Gastrocnemius medialis (tissue), 4 donors: ENCODE results near the gene ARHGAP6. TPM values are rescaled to one million over a fixed set of nuclear protein-coding genes. Genes with fewer than 3 reads are reported as not detected.
"Not testable (repeated sequence)": the region's sequence is repeated elsewhere in the genome, so short reads cannot be mapped to it uniquely, and the experiment has no call there.

Experiments used
- ATAC-seq, 2 donors: fragments of 150-250 bp; one replicate each; pipeline ENCODE4 v1.9.1; 2016
- DNase-seq, 2 donors: peaks; one replicate each; pipeline ENCODE4 v3.0.0-alpha.2; 2019
- H3K27ac ChIP-seq, 4 donors: fragments of 200-600 bp; sonication (generic); 1 replicate in 1 of 4; 2 replicates in 3 of 4; pipeline ENCODE4 v1.5.1; 2016 to 2018; ENCODE audit warnings: mild to moderate bottlenecking in 2 of 4, moderate library complexity in 1 of 4
- H3K27me3 ChIP-seq, 3 donors: fragments of 200-600 bp; sonication (generic) in 2 of 3; 1 replicate in 1 of 3; 2 replicates in 2 of 3; pipeline versions ENCODE4 v1.5.1 to v1.6.0; 2016 to 2019; ENCODE audit warnings: mild to moderate bottlenecking in 1 of 3, moderate library complexity in 1 of 3
- H3K36me3 ChIP-seq, 2 donors: fragments of 200-600 bp; sonication (generic) in 1 of 2; one replicate each; pipeline ENCODE4 v1.5.1; 2017 to 2018
- H3K4me1 ChIP-seq, 2 donors: fragments of 200-600 bp; sonication (generic) in 1 of 2; one replicate each; pipeline ENCODE4 v1.5.1; 2016 to 2017; ENCODE audit warnings: mild to moderate bottlenecking in 2 of 2
- H3K4me3 ChIP-seq, 4 donors: fragments of 200-600 bp; sonication (generic) in 3 of 4; 1 replicate in 1 of 4; 2 replicates in 3 of 4; pipeline ENCODE4 v1.5.1; 2016 to 2019; ENCODE audit warnings: mild to moderate bottlenecking in 2 of 4
- H3K9me3 ChIP-seq, 3 donors: fragments of 200-600 bp; sonication (generic) in 2 of 3; 1 replicate in 1 of 3; 2 replicates in 2 of 3; pipeline ENCODE4 v1.5.1; 2016 to 2019
- POLR2A ChIP-seq, 2 donors: fragments of 450-650 bp; IDR thresholded peaks; one replicate each; pipeline ENCODE4 v1.6.1; 2017; ENCODE audit warnings: antibody characterized with exemption in 2 of 2, mild to moderate bottlenecking in 2 of 2, moderate library complexity in 2 of 2
- in situ Hi-C, 4 donors: fragments of 200-750 bp; cut with MboI; loops; one replicate each; pipeline versions ENCODE4 v1.15.0 to v1.8.0; 2017; ENCODE audit warnings: low sequenced_read_pairs in 4 of 4
- intact Hi-C: fragments of 100-400 bp; cut with DNase I; formaldehyde crosslinking; loops from one replicate; pipeline ENCODE4 v1.15.1; 2023; ENCODE audit warnings: low total_unique reads
- total RNA-seq, 4 donors: library from RNA; depleted of rRNA; stranded (reverse); fragments of >200 nt; gene quantifications; one replicate each; pipeline versions ENCODE4 v1.1.0 to v1.2.3, GENCODE V29; 2016
- TF ChIP-seq, protein P1 (sequence below), 5 experiments: fragments of 450-650 bp in 3 of 5; fragments of 200-600 bp in 2 of 5; sonication (generic) in 2 of 5; IDR thresholded peaks in 4 of 5; conservative IDR thresholded peaks in 1 of 5; 1 replicate in 4 of 5; 2 replicates in 1 of 5; pipeline ENCODE4 v1.5.1; 2016 to 2019; ENCODE audit warnings: antibody characterized with exemption in 5 of 5, mild to moderate bottlenecking in 3 of 5, moderate library complexity in 3 of 5

The ARHGAP6 gene
- total RNA-seq, 4 donors from 2014 or later = 10.7 to 18.0 (median 14.9) TPM

DNA sequence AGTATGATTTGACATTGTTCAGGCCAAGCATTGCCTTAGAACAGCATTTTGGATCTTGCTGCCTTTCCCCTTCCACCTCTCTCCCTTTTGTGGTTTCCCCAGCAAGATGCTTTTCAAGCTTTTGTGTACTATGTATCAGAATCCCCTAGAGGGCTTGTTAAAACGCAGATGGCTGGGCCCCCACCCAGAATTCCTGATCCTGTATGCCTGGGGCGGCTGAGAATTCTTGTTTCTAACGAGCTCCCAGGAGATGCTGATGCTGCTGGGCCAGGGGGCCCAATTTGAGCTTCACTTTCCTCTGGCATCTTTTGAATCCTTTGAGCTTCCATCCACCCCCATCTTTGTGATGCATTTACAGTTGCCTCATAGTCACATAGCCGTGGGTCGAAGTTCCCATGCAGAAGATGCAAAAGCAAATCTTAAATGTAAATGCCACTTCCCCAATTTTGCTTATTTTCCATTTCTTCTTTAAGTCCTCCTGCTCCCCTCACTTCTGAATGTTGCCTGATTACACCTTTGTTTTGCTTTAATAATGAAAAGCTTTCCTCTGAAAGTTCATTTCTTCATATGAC lies 536.1 kb downstream of the ARHGAP6 start:
- TF ChIP-seq, protein P1, sequence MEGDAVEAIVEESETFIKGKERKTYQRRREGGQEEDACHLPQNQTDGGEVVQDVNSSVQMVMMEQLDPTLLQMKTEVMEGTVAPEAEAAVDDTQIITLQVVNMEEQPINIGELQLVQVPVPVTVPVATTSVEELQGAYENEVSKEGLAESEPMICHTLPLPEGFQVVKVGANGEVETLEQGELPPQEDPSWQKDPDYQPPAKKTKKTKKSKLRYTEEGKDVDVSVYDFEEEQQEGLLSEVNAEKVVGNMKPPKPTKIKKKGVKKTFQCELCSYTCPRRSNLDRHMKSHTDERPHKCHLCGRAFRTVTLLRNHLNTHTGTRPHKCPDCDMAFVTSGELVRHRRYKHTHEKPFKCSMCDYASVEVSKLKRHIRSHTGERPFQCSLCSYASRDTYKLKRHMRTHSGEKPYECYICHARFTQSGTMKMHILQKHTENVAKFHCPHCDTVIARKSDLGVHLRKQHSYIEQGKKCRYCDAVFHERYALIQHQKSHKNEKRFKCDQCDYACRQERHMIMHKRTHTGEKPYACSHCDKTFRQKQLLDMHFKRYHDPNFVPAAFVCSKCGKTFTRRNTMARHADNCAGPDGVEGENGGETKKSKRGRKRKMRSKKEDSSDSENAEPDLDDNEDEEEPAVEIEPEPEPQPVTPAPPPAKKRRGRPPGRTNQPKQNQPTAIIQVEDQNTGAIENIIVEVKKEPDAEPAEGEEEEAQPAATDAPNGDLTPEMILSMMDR (IDR thresholded peaks at IDR 0.05 in 4 of 5, conservative IDR thresholded peaks at IDR 0.05 in 1 of 5) = no peak
- no peak for TF ChIP-seq POLR2A (IDR thresholded peaks at IDR 0.05)
- DNase-seq (no peak), ATAC-seq (no peak)
- no peaks in the 10 kb centered on the region for H3K4me1 ChIP-seq
- H3K4me3 ChIP-seq = no peak overlapping the region
- no peak overlapping the region for H3K27ac ChIP-seq
- H3K36me3 ChIP-seq = no peaks in the 10 kb centered on the region
- in situ Hi-C loops = loop anchor here (10.0 to 25.0 kb wide), 4 partner anchors 608 to 942 kb away; partner anchors contain the start of gene MSL3 (in 3 of the 4)
- intact Hi-C loops = loop anchor here (5.0 kb wide), 1 partner anchor 937 kb away; no protein-coding TSS in a partner anchor
- no peaks in the 10 kb centered on the region for H3K9me3 ChIP-seq
- no peaks in the 10 kb centered on the region for H3K27me3 ChIP-seq

DNA sequence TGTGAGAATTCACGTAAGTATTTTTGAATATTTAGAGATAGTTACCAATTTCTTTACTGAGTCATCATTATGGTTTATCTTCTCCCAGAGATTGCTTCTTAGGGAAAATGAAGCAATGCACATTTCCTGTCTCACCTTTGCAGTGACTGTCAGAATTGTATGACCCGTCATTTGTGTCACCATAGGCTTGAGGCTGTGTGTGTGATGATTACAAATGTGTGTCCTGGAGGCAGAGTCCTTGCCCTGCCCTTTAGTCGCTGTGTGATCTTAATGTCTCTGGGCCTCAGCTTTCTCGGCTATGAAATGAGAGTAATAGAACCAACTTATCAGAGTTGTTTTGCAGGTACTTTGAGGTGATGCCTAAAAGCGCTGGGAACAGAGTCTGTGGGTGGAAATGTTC lies 540.7 kb downstream of the ARHGAP6 start:
- intact Hi-C loops (no loop called here), in situ Hi-C loops (loop anchor here (25.0 kb wide), 3 partner anchors 612 to 938 kb away; partner anchors contain the start of gene MSL3 (in 3 of the 4))
- ATAC-seq (no peak), DNase-seq (no peak)
- H3K9me3 ChIP-seq = no peaks in the 10 kb centered on the region
- H3K4me1 ChIP-seq = no peaks in the 10 kb centered on the region
- no peak overlapping the region for H3K4me3 ChIP-seq
- no peaks in the 10 kb centered on the region for H3K27me3 ChIP-seq
- H3K27ac ChIP-seq = no peak overlapping the region
- TF ChIP-seq, protein P1 (IDR thresholded peaks at IDR 0.05 in 4 of 5, conservative IDR thresholded peaks at IDR 0.05 in 1 of 5) = no peak
- peaks cover 0 to 12% of the 10 kb centered on the region in 2 donors for H3K36me3 ChIP-seq

DNA sequence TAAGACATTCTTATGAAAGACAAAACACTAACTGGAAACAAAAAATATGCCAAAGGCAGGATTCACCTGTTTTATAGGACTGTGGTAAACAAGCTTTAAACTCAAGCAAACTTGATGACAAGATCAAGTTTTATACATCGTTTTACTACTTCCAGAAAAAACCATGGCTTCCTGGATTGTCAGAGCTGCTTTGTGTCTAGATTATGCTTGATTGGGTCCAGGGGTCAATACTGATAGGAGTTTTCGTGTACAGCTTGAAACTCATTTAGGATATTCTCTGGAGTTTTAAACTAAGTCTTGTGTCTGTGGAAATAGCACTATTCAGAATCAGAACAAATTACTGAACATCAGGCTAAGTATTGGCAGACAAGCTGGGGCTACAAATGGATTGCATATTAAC lies 541.6 kb downstream of the ARHGAP6 start:
- ATAC-seq (no peak), DNase-seq (no peak)
- in situ Hi-C loops = loop anchor here in 2 of 4 donors (25.0 kb wide), 1 partner anchor 937 kb away; no protein-coding TSS in a partner anchor
- no peak for TF ChIP-seq POLR2A (IDR thresholded peaks at IDR 0.05)
- TF ChIP-seq, protein P1 (IDR thresholded peaks at IDR 0.05 in 4 of 5, conservative IDR thresholded peaks at IDR 0.05 in 1 of 5) = no peak
- H3K4me1 ChIP-seq = no peaks in the 10 kb centered on the region
- H3K27me3 ChIP-seq = no peaks in the 10 kb centered on the region
- H3K9me3 ChIP-seq = no peaks in the 10 kb centered on the region
- no peak overlapping the region for H3K27ac ChIP-seq
- H3K36me3 ChIP-seq = peaks cover 0 to 16% of the 10 kb centered on the region in 2 donors
- no peak overlapping the region for H3K4me3 ChIP-seq
- intact Hi-C loops = no loop called here

DNA sequence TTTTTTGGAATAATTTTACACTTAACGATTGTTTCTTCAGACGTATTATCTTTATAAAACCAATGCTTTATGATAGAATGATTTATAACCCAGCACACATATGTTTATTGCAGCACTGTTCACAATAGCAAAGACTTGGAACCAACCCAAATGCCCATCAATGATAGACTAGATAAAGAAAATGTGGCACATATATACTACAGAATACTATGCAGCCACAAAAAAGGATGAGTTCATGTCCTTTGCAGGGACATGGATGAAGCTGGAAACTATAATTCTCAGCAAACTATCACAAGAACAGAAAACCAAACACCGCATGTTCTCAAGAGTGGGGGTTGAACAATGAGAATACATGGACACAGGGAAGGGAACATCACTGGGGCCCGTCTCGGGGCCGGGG lies 542.6 kb downstream of the ARHGAP6 start:
- ATAC-seq, DNase-seq, H3K4me3 ChIP-seq, H3K27ac ChIP-seq, H3K9me3 ChIP-seq, H3K27me3 ChIP-seq, intact Hi-C loops, H3K4me1 ChIP-seq: not testable (repeated sequence)
- H3K36me3 ChIP-seq = peaks cover 0 to 26% of the 10 kb centered on the region in 2 donors
- in situ Hi-C loops = loop anchor here in 2 of 4 donors (25.0 kb wide), 1 partner anchor 936 kb away; no protein-coding TSS in a partner anchor

DNA sequence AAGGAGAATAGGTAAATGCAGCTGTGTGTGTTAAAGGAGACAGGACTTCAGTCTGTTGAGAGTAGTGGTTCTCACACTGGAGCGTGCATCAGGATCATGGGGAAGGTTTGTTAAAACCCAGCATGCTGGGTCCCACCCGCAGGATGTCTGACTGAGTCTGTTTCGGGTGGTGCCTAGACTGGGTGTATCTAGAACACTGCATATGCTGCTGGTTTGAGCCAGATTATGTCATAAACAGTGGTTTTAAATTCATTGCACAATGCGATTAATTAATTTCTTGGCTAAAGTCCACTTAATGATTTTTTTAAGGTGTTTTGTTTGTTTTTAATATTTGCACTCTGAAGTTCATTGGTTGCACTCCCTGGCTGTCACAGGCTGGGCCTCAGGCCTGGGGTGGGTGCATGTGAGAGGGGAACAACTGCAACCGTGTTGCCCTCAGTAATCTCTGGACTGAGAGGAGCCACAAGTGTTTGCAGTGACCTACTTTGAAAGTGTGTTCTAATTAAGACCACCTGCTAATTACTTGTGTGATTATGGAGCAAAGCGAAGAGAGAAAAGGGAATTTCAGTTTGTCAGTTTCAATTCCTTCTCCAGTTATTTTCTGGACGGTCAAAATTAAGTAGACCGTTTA lies 546.3 kb downstream of the ARHGAP6 start:
- in situ Hi-C loops (loop anchor here in 2 of 4 donors (25.0 kb wide), 1 partner anchor 932 kb away; no protein-coding TSS in a partner anchor), intact Hi-C loops (no loop called here)
- no peaks in the 10 kb centered on the region for H3K27me3 ChIP-seq
- H3K4me1 ChIP-seq = no peaks in the 10 kb centered on the region
- no peaks in the 10 kb centered on the region for H3K9me3 ChIP-seq
- peaks cover 0 to 61% of the 10 kb centered on the region in 2 donors for H3K36me3 ChIP-seq
- H3K4me3 ChIP-seq = no peak overlapping the region
- ATAC-seq = no peak
- no peak overlapping the region for H3K27ac ChIP-seq
- TF ChIP-seq, protein P1 (IDR thresholded peaks at IDR 0.05 in 4 of 5, conservative IDR thresholded peaks at IDR 0.05 in 1 of 5) = no peak
- no peak for TF ChIP-seq POLR2A (IDR thresholded peaks at IDR 0.05)
- DNase-seq = no peak
